Testis (tissue), 2 donors: ENCODE measurements around the gene OXNAD1.

Experiments
- CTCF ChIP-seq, 3 experiments: fragments of 450-650 bp in 2 of 3; fragments of 200-600 bp in 1 of 3; sonication (generic) in 1 of 3; IDR thresholded peaks; one replicate each; pipeline ENCODE4 v1.5.1; 2016 to 2019; ENCODE audit warnings: antibody characterized with exemption in 3 of 3, mild to moderate bottlenecking in 2 of 3, moderate library complexity in 1 of 3
- POLR2A ChIP-seq: fragments of 450-650 bp; IDR thresholded peaks from one replicate; pipeline ENCODE4 v1.6.1; 2017; ENCODE audit warnings: antibody characterized with exemption, mild to moderate bottlenecking, moderate library complexity

DNA sequence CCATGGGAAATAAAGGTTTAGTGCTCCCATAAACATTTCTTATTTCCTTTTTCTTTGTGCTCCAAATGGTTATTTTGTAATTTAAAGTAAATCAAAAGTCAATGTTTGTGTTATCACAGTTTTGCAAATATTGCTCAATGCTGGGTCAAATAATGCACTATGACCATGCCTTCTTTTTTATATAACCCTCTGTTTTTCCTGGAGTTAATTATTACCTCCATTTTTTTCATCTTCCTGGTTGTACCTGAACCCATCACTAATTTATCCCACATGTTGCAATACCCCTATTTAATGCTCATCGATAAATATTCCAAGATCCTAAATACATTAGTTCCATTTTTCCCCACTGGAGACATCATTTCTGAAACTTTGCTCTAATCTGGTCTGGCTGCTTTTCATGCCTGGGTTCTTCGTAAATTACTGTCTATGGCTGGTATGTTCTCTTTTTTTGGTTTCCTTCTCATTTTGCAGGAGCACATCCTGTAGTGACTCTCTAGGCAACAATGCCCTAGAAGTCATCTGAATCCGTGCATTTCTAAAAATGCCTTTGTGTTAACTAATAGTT lies 66.4 kb downstream of the OXNAD1 start:
- TF ChIP-seq CTCF (IDR thresholded peaks at IDR 0.05) (no peak), POLR2A (no peak)
